Measurements from ENCODE around the gene STK39.

GRCh38 chr2:168246072-168246482 is 1.3 kb downstream of the STK39 start:
- TF ChIP-seq, protein P1, sequence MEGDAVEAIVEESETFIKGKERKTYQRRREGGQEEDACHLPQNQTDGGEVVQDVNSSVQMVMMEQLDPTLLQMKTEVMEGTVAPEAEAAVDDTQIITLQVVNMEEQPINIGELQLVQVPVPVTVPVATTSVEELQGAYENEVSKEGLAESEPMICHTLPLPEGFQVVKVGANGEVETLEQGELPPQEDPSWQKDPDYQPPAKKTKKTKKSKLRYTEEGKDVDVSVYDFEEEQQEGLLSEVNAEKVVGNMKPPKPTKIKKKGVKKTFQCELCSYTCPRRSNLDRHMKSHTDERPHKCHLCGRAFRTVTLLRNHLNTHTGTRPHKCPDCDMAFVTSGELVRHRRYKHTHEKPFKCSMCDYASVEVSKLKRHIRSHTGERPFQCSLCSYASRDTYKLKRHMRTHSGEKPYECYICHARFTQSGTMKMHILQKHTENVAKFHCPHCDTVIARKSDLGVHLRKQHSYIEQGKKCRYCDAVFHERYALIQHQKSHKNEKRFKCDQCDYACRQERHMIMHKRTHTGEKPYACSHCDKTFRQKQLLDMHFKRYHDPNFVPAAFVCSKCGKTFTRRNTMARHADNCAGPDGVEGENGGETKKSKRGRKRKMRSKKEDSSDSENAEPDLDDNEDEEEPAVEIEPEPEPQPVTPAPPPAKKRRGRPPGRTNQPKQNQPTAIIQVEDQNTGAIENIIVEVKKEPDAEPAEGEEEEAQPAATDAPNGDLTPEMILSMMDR (IDR thresholded peaks at IDR 0.05), result no peak
- TF ChIP-seq POLR2A (IDR thresholded peaks at IDR 0.05), result no peak
- no peak for TF ChIP-seq POLR2AphosphoS5 (IDR thresholded peaks at IDR 0.05)
- TF ChIP-seq EP300 (IDR thresholded peaks at IDR 0.05), result no peak
